ENCODE data around the gene ALS2. TPM values are rescaled to one million over a fixed set of nuclear protein-coding genes. Genes with fewer than 3 reads are reported as not detected.
"Not testable (repeated sequence)": the region's sequence is repeated elsewhere in the genome, so short reads cannot be mapped to it uniquely, and the experiment has no call there.

Gene ALS2
- total RNA-seq, 1 donor from 2014 or later = 28.4 TPM

DNA sequence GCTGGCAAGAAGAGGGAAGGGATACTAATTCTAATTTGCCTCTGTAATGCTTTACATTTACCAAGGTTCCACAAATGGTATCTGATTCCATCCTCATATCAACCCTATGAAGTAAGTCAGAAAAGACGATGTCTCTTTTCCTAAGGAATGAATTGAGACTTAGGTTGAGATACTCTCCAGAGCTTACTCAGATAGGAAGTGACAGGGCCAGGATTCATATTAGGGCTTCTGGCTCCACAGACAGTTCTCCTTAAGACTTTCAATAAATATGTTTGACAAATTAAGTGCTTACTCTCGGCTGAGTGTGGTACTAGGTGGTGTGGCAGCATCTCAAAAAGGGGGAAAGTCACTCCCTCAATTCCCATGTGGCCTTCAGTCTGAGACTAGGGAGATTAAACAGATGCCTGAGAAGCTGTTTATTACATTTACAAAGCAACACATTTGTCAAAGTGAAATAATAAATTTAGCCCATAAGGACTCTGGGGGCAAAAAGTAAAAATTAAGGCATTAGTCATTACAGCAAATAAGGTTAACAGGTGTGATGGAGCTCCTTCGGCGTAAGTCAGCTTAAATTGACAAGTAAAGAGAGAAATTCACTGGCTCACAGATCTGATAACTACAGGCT, 39.8 kb upstream of the ALS2 start:
- Mint-ChIP-seq H3K4me1 (ENCODE audit: low read depth) (peaks cover 45% of the 10 kb centered on the region), H3K4me3 (ENCODE audit: unreplicated experiment) (no peak overlapping the region), H3K27ac (ENCODE audit: unreplicated experiment) (peak overlapping the region; percentile 20), H3K36me3 (ENCODE audit: low read depth) (peaks cover under 1% of the 10 kb centered on the region), H3K27me3 (ENCODE audit: low read depth) (no peaks in the 10 kb centered on the region), H3K9me3 (ENCODE audit: low read depth) (no peaks in the 10 kb centered on the region)
- TF ChIP-seq, protein P1, sequence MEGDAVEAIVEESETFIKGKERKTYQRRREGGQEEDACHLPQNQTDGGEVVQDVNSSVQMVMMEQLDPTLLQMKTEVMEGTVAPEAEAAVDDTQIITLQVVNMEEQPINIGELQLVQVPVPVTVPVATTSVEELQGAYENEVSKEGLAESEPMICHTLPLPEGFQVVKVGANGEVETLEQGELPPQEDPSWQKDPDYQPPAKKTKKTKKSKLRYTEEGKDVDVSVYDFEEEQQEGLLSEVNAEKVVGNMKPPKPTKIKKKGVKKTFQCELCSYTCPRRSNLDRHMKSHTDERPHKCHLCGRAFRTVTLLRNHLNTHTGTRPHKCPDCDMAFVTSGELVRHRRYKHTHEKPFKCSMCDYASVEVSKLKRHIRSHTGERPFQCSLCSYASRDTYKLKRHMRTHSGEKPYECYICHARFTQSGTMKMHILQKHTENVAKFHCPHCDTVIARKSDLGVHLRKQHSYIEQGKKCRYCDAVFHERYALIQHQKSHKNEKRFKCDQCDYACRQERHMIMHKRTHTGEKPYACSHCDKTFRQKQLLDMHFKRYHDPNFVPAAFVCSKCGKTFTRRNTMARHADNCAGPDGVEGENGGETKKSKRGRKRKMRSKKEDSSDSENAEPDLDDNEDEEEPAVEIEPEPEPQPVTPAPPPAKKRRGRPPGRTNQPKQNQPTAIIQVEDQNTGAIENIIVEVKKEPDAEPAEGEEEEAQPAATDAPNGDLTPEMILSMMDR (IDR thresholded peaks at IDR 0.05) = no peak
- DNase-seq (ENCODE audit: low spot score) = no peak

DNA sequence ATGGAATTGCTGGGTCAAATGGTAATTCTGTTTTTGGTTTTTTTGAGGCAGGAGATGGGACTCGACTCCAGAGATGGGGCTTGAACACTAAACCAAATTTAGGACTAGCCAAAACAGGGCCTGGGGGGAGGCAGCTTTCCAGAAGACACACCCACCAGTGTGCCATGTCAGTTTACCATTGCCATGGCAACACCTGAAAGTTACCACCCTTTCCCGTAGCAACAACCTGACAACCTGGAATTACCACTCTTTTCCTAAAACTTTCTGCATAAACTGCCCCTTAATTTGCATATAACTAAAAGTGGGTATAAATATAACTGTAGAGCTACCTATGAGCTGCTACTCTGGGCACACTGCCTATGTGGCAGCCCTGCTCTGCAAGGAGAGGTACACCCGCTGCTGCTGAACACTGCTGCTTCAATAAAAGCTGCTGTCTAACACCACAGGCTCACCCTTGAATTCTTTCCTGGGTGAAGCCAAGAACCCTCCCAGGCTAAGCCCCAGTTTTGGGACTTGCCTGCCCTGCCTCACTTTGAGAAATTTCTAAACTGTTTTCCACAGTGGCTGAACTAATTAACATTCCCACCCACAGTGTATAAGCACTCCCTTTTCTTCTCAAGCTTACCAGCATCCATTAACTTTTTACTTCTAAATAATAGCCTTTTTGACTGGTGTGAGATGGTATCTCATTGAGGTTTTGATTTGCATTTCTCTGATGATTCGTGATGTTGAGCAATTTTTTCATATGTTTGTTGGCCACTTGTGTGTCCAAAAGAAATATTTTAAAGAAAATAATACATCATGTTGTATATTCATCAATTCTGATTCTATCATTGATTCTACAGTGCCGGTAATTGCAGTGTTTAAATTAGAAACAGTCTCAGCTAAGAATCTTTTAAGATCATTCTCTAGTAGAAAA, 36.2 kb upstream of the ALS2 start:
- no peaks in the 10 kb centered on the region for H3K9me3 Mint-ChIP-seq (ENCODE audit: low read depth)
- DNase-seq (ENCODE audit: low spot score) = no peak
- H3K27ac Mint-ChIP-seq (ENCODE audit: unreplicated experiment) = no peak overlapping the region
- H3K4me3 Mint-ChIP-seq (ENCODE audit: unreplicated experiment) = no peak overlapping the region
- H3K36me3 Mint-ChIP-seq (ENCODE audit: low read depth) = no peaks in the 10 kb centered on the region
- H3K4me1 Mint-ChIP-seq (ENCODE audit: low read depth) = peaks cover 26% of the 10 kb centered on the region
- H3K27me3 Mint-ChIP-seq (ENCODE audit: low read depth) = no peaks in the 10 kb centered on the region
- TF ChIP-seq, protein P1 (IDR thresholded peaks at IDR 0.05) = no peak

DNA sequence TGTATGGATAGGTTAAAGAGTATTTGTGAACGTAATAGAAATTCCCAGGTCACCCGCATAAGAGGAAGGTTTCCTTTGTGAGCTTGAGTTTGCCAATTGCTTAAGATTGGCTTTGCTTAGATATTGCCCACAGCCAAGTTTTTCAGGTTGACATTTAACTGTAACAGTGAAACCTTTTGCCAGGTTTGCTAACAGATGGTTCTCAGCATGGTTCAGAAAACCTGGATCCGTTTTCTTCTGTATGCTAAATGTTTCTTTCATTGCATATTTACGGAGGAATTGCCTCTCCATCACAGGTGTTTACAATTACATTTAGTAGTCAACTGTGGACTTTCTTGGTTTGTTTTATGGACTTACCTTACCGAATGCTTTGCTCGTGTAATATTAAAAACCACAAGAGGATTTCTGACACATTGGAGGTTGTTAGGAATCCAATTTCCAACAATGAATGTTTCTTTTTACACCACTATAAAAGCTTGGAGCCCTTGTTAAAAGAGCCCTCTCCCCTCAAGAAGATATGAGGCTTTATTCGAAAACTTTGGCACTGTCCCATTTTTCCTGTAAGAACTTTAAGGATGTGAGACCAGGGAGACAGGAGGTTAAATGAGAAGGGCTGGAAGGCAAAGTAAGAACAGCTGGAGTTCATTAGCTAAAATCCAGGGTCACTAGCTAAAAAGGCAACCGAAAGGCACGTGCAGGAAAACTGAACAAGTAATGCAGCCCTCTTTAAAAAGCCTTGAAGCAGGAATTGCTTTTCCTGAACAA, 33.4 kb upstream of the ALS2 start:
- Mint-ChIP-seq H3K9me3 (ENCODE audit: low read depth) (no peaks in the 10 kb centered on the region), H3K36me3 (ENCODE audit: low read depth) (no peaks in the 10 kb centered on the region), H3K4me1 (ENCODE audit: low read depth) (peaks cover 24% of the 10 kb centered on the region), H3K27ac (ENCODE audit: unreplicated experiment) (no peak overlapping the region), H3K4me3 (ENCODE audit: unreplicated experiment) (no peak overlapping the region), H3K27me3 (ENCODE audit: low read depth) (no peaks in the 10 kb centered on the region)
- TF ChIP-seq, protein P1 (IDR thresholded peaks at IDR 0.05) = no peak
- no peak for DNase-seq (ENCODE audit: low spot score)

DNA sequence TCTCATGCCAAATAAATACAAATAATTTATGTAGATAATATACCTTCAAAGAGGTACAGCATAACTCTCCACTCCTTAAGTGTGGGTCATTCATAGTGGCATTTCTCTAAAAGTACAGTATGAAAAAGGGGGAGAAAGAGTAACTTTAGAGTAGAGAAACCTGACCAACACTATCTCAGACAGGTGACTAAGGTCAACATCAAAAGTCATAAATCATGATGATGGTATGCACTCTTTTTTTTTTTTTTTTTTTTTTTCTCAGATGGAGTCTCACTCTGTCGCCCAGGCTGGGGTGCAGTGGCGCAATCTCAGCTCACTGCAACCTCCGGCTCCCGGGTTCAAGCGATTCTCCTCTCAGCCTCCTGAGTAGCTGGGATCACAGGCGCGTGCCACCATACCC, 29.9 kb upstream of the ALS2 start:
- H3K36me3 Mint-ChIP-seq (ENCODE audit: low read depth); H3K27me3 Mint-ChIP-seq (ENCODE audit: low read depth); H3K4me3 Mint-ChIP-seq (ENCODE audit: unreplicated experiment); DNase-seq (ENCODE audit: low spot score); H3K27ac Mint-ChIP-seq (ENCODE audit: unreplicated experiment); H3K9me3 Mint-ChIP-seq (ENCODE audit: low read depth): not testable (repeated sequence)
- H3K4me1 Mint-ChIP-seq (ENCODE audit: low read depth) = peaks cover 47% of the 10 kb centered on the region

DNA sequence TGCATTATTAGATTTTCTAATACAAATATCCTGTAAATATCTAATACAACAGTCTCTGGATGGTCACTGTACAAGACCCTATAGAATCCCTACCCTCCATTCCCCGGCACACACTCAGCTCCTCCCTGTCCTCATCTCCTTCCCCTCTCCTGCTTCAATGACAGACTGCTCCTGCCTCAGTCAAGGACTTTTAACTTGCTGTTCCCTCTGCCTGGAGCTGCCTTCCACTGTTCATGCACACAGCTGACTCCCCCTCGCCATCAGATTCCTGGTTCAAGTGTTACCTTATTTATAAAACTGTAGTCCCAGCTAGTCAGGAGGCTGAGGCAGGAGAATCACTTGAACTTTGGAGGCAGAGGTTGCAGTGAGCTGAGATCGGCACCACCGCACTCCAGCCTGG, 28.9 kb upstream of the ALS2 start:
- Mint-ChIP-seq H3K27ac (ENCODE audit: unreplicated experiment) (no peak overlapping the region), H3K9me3 (ENCODE audit: low read depth) (no peaks in the 10 kb centered on the region), H3K4me1 (ENCODE audit: low read depth) (peaks cover 41% of the 10 kb centered on the region), H3K36me3 (ENCODE audit: low read depth) (no peaks in the 10 kb centered on the region), H3K4me3 (ENCODE audit: unreplicated experiment) (no peak overlapping the region), H3K27me3 (ENCODE audit: low read depth) (no peaks in the 10 kb centered on the region)
- no peak for DNase-seq (ENCODE audit: low spot score)
- TF ChIP-seq, protein P1 (IDR thresholded peaks at IDR 0.05) = no peak
